T-cell (primary cell): Measurements from ENCODE around the gene GRXCR2. TPM values are rescaled to one million over a fixed set of nuclear protein-coding genes. Genes with fewer than 3 reads are reported as not detected.

Experiments used
- ATAC-seq, 4 experiments: fragments of 200-7000 bp in 3 of 4; fragments of 150-1000 bp in 1 of 4; cut with Tn5 transposase; replicated peaks in 1 of 4; 1 replicate in 3 of 4; 2 replicates in 1 of 4; pipeline ENCODE4 v1.10.0; 2021; ENCODE audit warnings: moderate library complexity in 3 of 4, mild to moderate bottlenecking in 2 of 4, moderate number of reproducible peaks in 1 of 4
- CTCF ChIA-PET, 2 donors: fragments of 300-600 bp; sonication (Branson Sonifier 250); formaldehyde crosslinking; loops; one replicate each; lab custom pipeline; 2022; ENCODE audit warnings: antibody characterized with exemption in 2 of 2; lab: Charles Lee
- POLR2A ChIA-PET, 2 donors: fragments of 300-600 bp; sonication (Branson Sonifier 250); formaldehyde crosslinking; loops; one replicate each; lab custom pipeline; 2022; ENCODE audit warnings: antibody characterized with exemption in 2 of 2; lab: Charles Lee
- DNase-seq, 35 experiments: peaks; one replicate each; pipeline versions ENCODE4 v3.0.0 to v3.0.0-alpha.2; 2013 to 2023
- H3K27ac ChIP-seq: one replicate; pipeline ENCODE4 v1.5.1; 2013; ENCODE audit warnings: low read length
- H3K27me3 ChIP-seq, 2 experiments: replicated peaks in 1 of 2; 1 replicate in 1 of 2; 2 replicates in 1 of 2; pipeline versions ENCODE4 v1.6.1 to v1.7.0; 2013; ENCODE audit warnings: low read length in 1 of 2, mixed read lengths in 1 of 2; ENCODE audit not compliant: control insufficient read depth in 2 of 2, insufficient read depth in 2 of 2; ENCODE audit errors: extremely low read depth in 1 of 2
- H3K36me3 ChIP-seq, 2 donors: 1 replicate in 1 of 2; 2 replicates in 1 of 2; pipeline versions ENCODE4 v1.6.1 to v1.7.0; 2013; ENCODE audit warnings: low read length in 1 of 2; ENCODE audit not compliant: control insufficient read depth in 2 of 2, insufficient read depth in 1 of 2; ENCODE audit errors: extremely low read depth in 1 of 2
- H3K4me1 ChIP-seq, 2 experiments: 1 replicate in 1 of 2; 2 replicates in 1 of 2; pipeline versions ENCODE4 v1.6.1 to v1.7.0; 2013; ENCODE audit warnings: low read length in 2 of 2, mixed read lengths in 1 of 2; ENCODE audit not compliant: insufficient read depth in 2 of 2, control insufficient read depth in 1 of 2; ENCODE audit errors: extremely low read depth in 1 of 2
- H3K4me3 ChIP-seq, 2 donors: 1 replicate in 1 of 2; 2 replicates in 1 of 2; pipeline versions ENCODE4 v1.5.1 to v1.7.0; 2013; ENCODE audit warnings: mild to moderate bottlenecking in 2 of 2, low read length in 1 of 2, moderate library complexity in 1 of 2; ENCODE audit not compliant: control insufficient read depth in 1 of 2; ENCODE audit errors: extremely low read depth in 1 of 2
- H3K9me3 ChIP-seq: 2 replicates; pipeline ENCODE4 v1.7.0; 2013
- H3K27ac Mint-ChIP-seq, 2 donors: one replicate each; pipeline ENCODE4 v1.8.0; 2020 to 2021; ENCODE audit warnings: mild to moderate bottlenecking in 2 of 2, mixed read lengths in 2 of 2
- H3K27me3 Mint-ChIP-seq, 2 donors: one replicate each; pipeline ENCODE4 v1.8.0; 2021 to 2022; ENCODE audit warnings: mixed read lengths in 2 of 2
- H3K36me3 Mint-ChIP-seq: one replicate; pipeline ENCODE4 v1.8.0; 2021; ENCODE audit warnings: mixed read lengths
- H3K4me1 Mint-ChIP-seq, 3 donors: one replicate each; pipeline ENCODE4 v1.8.0; 2020 to 2022; ENCODE audit warnings: mixed read lengths in 3 of 3, mild to moderate bottlenecking in 1 of 3
- H3K4me3 Mint-ChIP-seq, 3 donors: one replicate each; pipeline ENCODE4 v1.8.0; 2020 to 2022; ENCODE audit warnings: mild to moderate bottlenecking in 3 of 3, mixed read lengths in 3 of 3, moderate library complexity in 3 of 3
- H3K9me3 Mint-ChIP-seq, 3 donors: one replicate each; pipeline ENCODE4 v1.8.0; 2020 to 2022; ENCODE audit warnings: mixed read lengths in 3 of 3
- WGBS: methylation state at CpG from one replicate; pipeline ENCODE4 v1.1.5; 2013; ENCODE audit warnings: missing lambda C conversion rate; ENCODE audit not compliant: insufficient coverage; 5-methylcytosine and 5-hydroxymethylcytosine counted together
- total RNA-seq, 35 experiments: library from RNA in 6 of 35; stranded (reverse) in 6 of 35; fragments of 120-200 nt in 1 of 35; gene quantifications; one replicate each; pipeline versions ENCODE4 v1.2.1 to v1.2.4 and lab custom pipeline; 2013 to 2026

GRXCR2 gene
- total RNA-seq, 5 donors from 2014 or later (not counting 1 experiment from before 2014, with no cell fraction given), result not detected

DNA sequence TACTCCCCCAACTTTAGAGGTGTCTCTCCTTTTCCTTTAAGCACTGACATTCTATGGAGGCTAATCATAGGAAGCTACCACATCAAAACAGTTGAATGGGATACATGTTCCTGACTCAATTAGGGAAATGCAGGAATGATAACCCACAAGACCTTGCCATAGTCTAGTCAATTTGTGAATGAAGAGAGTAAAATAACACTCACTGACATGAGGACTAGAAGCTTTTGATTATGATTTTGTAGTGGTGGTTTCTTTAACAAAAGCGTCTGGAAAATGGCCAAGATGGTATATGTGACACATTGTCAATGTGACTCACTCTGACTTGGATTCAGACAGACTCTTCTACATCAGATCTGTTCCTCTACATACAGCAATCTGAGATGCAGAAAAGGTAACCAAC, 24.0 kb downstream of the GRXCR2 start:
- Histone ChIP-seq H3K27me3 (no peaks in the 10 kb centered on the region), H3K36me3 (no peaks in the 10 kb centered on the region), H3K4me3 (no peak overlapping the region), H3K4me1 (no peaks in the 10 kb centered on the region), H3K9me3 (no peaks in the 10 kb centered on the region), H3K27ac (no peak overlapping the region)
- no peaks in the 10 kb centered on the region for H3K27me3 Mint-ChIP-seq
- no CpG with 5 or more reads among the region's 1 CpG for WGBS
- H3K36me3 Mint-ChIP-seq, result no peaks in the 10 kb centered on the region
- H3K27ac Mint-ChIP-seq, result no peak overlapping the region
- ChIA-PET CTCF (no interaction called here), POLR2A (no interaction called here)
- H3K4me3 Mint-ChIP-seq, result no peak overlapping the region
- no peak for ATAC-seq
- H3K4me1 Mint-ChIP-seq, result no peaks in the 10 kb centered on the region
- DNase-seq, result no peak
- H3K9me3 Mint-ChIP-seq, result no peaks in the 10 kb centered on the region

DNA sequence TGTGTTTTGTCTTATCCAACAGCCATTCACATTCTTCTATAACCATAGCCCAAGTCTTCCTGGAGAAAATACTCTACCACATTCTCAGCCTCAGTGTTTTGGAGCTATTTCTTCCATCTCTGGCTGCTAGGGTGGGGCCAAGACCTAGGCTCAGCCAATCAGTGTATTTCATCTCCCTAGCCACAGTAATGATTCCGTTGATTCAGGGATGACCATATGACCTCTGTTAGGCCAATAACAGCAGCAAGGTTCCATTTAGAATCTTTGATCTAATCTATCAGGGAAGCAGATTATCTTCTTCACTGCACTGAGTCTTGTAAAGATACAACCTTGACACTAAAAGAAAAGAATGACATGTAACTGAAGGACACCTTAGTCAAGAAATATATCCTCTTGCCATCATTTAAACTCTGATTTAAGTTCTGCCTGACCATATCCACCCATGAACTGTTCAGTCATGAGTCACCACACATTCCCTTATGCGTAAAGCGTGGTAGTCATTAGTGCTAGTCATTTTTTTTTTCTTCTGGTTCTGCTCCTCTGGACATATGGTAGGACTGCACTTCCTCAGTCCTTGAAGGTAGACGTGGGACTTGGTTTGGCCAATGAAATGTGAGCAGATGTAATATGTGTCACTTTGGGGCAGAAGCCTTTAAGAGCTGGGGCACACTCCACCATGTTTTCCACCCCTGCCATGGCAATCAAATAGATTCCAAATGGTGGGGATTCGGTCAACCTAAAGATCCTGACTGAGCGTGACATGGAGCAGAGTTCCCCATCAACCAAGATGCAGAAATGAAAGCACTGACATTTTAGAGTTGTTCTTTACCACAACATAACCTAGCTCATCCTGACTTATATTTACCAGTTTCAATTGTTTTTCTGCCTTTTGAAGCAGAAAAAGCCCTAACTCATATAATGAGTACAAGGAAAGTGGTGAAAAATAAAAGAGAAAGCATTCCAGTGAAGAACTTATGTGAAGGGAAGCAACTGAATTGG, 25.0 kb downstream of the GRXCR2 start:
- DNase-seq (no peak), ATAC-seq (no peak)
- no peak overlapping the region for H3K4me3 Mint-ChIP-seq
- CTCF ChIA-PET, result no interaction called here
- Histone ChIP-seq H3K27ac (no peak overlapping the region), H3K4me1 (no peaks in the 10 kb centered on the region), H3K9me3 (no peaks in the 10 kb centered on the region), H3K4me3 (no peak overlapping the region), H3K36me3 (no peaks in the 10 kb centered on the region), H3K27me3 (no peaks in the 10 kb centered on the region)
- H3K27ac Mint-ChIP-seq, result no peak overlapping the region
- POLR2A ChIA-PET, result no interaction called here
- no peaks in the 10 kb centered on the region for H3K9me3 Mint-ChIP-seq
- 97% methylated on average over 3 of the region's 6 CpGs for WGBS
- no peaks in the 10 kb centered on the region for H3K4me1 Mint-ChIP-seq
- no peaks in the 10 kb centered on the region for H3K27me3 Mint-ChIP-seq
- no peaks in the 10 kb centered on the region for H3K36me3 Mint-ChIP-seq

DNA sequence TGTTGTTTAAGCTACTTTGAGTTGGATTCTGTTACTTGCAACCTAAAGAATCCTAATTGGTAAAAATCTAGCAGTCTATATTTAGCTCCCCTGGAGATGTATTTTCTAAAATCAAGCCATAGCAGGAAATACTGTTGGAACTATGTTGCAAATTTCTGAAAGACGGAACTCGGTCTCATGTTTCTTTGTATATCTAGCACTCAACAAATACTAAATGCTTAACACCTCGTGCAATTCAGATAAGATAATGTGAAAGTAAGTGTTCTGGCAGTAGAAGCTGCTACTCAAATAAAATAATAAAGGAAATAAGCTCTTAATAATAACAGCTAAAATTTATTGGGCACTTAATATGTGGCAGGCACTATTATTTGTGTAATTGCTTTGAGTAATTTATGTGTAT, 26.7 kb downstream of the GRXCR2 start:
- H3K27ac ChIP-seq, result no peak overlapping the region
- H3K4me3 ChIP-seq, result no peak overlapping the region
- Mint-ChIP-seq H3K27ac (no peak overlapping the region), H3K36me3 (no peaks in the 10 kb centered on the region), H3K4me1 (no peaks in the 10 kb centered on the region), H3K4me3 (no peak overlapping the region), H3K27me3 (peaks cover 0 to 1% of the 10 kb centered on the region in 2 donors), H3K9me3 (no peaks in the 10 kb centered on the region)
- no peaks in the 10 kb centered on the region for H3K4me1 ChIP-seq
- no CpG with 5 or more reads among the region's 3 CpGs for WGBS
- CTCF ChIA-PET, result no interaction called here
- POLR2A ChIA-PET, result interaction anchor here in 1 of 2 donors (0.5 kb wide), 1 partner anchor 241 kb away, joined by 5 read pairs; no protein-coding TSS in a partner anchor
- H3K36me3 ChIP-seq, result no peaks in the 10 kb centered on the region
- no peaks in the 10 kb centered on the region for H3K27me3 ChIP-seq
- ATAC-seq (no peak), DNase-seq (no peak)
- H3K9me3 ChIP-seq, result no peaks in the 10 kb centered on the region

DNA sequence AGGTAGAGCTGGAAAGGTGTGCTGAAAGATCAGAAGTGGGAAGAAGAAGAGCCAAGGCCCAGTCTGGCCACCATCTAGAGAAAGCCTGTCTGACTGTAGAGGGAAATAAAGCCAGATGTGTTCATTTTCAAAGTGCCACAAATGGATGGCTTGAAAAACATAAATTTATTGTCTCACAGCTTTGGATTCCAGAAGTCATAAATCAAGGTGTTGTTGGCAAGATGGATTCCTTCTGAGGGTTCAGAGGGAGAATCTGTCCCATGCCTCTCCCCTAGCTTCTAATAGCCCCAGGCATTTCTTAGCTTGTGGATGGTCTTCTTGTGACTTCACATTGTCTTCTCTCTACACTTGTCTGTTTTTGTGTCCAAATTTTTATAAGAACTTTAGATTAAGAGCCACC, 31.5 kb downstream of the GRXCR2 start:
- Mint-ChIP-seq H3K4me1 (peaks cover 0 to 3% (median 2%) of the 10 kb centered on the region in 3 donors), H3K9me3 (no peaks in the 10 kb centered on the region), H3K27me3 (peaks cover 4 to 10% of the 10 kb centered on the region in 2 donors), H3K36me3 (no peaks in the 10 kb centered on the region), H3K27ac (no peak overlapping the region), H3K4me3 (no peak overlapping the region)
- ATAC-seq (no peak), DNase-seq (no peak)
- peaks cover 0 to 1% of the 10 kb centered on the region in 2 experiments for H3K27me3 ChIP-seq
- no peaks in the 10 kb centered on the region for H3K4me1 ChIP-seq
- no peak overlapping the region for H3K27ac ChIP-seq
- no peak overlapping the region for H3K4me3 ChIP-seq
- ChIA-PET CTCF (interaction anchor here in 1 of 2 donors (1.3 kb wide), 1 partner anchor 15 kb away, joined by 6 read pairs; no protein-coding TSS in a partner anchor), POLR2A (no interaction called here)
- H3K36me3 ChIP-seq, result no peaks in the 10 kb centered on the region
- no peaks in the 10 kb centered on the region for H3K9me3 ChIP-seq

DNA sequence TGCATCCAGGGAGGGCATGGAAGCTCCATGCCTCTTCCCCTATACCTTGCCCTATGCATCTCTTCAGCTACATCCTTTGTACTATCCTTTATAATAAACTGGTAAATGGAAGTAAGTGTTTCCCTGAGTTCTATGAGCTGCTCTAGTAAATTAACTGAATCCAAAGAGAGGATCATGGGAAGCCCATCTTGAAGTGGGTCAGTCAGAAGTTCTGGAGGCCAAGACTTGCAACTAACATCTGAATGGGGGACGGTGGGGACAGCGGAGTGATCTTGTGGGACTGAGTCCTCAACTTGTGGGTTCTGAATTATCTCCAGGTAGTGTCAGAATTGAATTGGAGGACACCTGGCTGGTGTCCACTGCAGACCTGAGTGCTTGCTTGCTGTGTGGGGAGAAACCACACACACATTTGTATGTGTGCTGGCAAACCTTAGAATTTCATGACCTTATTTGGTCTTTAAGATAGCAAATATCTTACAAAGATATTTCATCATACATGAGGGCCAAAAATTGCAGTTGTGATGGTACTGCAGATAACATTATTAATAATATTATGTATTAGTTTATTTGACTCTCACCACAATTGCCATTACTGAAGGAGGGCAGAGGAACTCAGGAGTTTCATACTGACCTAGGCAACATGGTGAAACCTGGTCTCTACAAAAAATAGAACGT, 32.2 kb downstream of the GRXCR2 start:
- CTCF ChIA-PET, result no interaction called here

DNA sequence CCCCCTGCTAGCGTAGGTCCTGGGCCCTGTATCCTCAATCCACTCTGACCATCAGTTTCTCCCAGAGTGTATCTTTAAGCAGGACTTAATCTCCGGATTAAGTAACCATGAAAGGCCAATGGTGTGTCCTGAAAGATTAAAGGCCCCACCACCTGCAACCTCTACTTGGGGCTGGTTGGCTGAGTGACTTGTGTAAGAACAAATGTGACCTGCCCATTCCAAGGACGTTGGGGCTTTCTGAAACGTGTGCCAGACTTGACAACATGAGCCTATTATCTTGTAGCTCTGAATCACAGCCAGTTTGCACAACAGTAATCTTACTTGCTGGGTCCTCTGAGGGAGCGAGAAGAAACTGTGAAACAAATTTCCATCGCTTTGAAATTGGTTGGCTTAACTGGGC, 34.5 kb downstream of the GRXCR2 start:
- ChIA-PET CTCF (no interaction called here), POLR2A (no interaction called here)
- no peak for ATAC-seq
- no peak overlapping the region for H3K27ac Mint-ChIP-seq
- no peak overlapping the region for H3K27ac ChIP-seq
- H3K9me3 Mint-ChIP-seq, result no peaks in the 10 kb centered on the region
- no peak overlapping the region for H3K4me3 Mint-ChIP-seq
- peaks cover 9 to 15% of the 10 kb centered on the region in 2 donors for H3K27me3 Mint-ChIP-seq
- DNase-seq, result no peak
- no peaks in the 10 kb centered on the region for H3K36me3 Mint-ChIP-seq
- H3K4me1 ChIP-seq, result peaks cover 0 to 13% of the 10 kb centered on the region in 2 experiments
- H3K9me3 ChIP-seq, result no peaks in the 10 kb centered on the region
- no peak overlapping the region for H3K4me3 ChIP-seq
- no peaks in the 10 kb centered on the region for H3K36me3 ChIP-seq
- whole genome bisulfite sequencing, result 83% methylated on average over 1 of the region's 6 CpGs
- peaks cover 14 to 16% (median 15%) of the 10 kb centered on the region in 3 donors for H3K4me1 Mint-ChIP-seq
- H3K27me3 ChIP-seq, result peaks cover 0 to 16% of the 10 kb centered on the region in 2 experiments

More for the DNA sequence above, 32.2 kb downstream of the GRXCR2 start:
- DNase-seq (no peak), ATAC-seq (no peak)
- H3K4me3 ChIP-seq, result no peak overlapping the region
- no peak overlapping the region for H3K27ac ChIP-seq
- no peaks in the 10 kb centered on the region for H3K36me3 ChIP-seq
- H3K27me3 ChIP-seq, result peaks cover 0 to 8% of the 10 kb centered on the region in 2 experiments
- no peaks in the 10 kb centered on the region for H3K9me3 ChIP-seq
- POLR2A ChIA-PET, result no interaction called here
- H3K36me3 Mint-ChIP-seq, result no peaks in the 10 kb centered on the region
- peaks cover 0 to 6% of the 10 kb centered on the region in 2 experiments for H3K4me1 ChIP-seq
- H3K4me1 Mint-ChIP-seq, result peaks cover 4 to 9% (median 7%) of the 10 kb centered on the region in 3 donors
- H3K27me3 Mint-ChIP-seq, result peaks cover 4 to 10% of the 10 kb centered on the region in 2 donors
- H3K9me3 Mint-ChIP-seq, result no peaks in the 10 kb centered on the region
- WGBS, result 77% methylated on average over 3 of the region's 3 CpGs
- no peak overlapping the region for H3K27ac Mint-ChIP-seq
- no peak overlapping the region for H3K4me3 Mint-ChIP-seq
